HG03175 (cell line): ENCODE measurements around the gene DHRS3.

Source experiments
- ATAC-seq: cut with Tn5 transposase; IDR thresholded peaks from one replicate; pipeline ENCODE4 v1.9.1; 2021; ENCODE audit warnings: mild to moderate bottlenecking, moderate library complexity; ENCODE audit not compliant: unreplicated experiment

Gene DHRS3

DNA sequence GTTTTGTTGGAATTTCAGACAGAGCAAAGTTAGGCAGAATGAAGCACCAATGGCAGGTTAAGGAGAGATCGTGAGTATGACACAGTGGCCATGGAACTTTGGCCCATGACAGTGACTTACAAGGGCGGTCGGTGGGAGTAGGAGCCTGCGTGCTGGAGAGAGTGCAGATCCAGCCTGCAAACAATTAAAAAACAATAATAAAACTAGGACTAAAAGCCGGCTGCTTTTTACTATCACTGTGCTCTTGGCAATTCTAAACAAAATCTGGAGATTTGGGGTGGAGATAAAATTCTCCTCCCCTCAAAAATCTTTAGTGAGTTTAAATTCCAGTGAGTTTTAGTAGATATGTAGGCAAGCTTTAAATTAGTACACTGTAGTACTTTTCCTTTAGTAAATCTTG lies 96.9 kb downstream of the DHRS3 start:
- no peak for ATAC-seq

DNA sequence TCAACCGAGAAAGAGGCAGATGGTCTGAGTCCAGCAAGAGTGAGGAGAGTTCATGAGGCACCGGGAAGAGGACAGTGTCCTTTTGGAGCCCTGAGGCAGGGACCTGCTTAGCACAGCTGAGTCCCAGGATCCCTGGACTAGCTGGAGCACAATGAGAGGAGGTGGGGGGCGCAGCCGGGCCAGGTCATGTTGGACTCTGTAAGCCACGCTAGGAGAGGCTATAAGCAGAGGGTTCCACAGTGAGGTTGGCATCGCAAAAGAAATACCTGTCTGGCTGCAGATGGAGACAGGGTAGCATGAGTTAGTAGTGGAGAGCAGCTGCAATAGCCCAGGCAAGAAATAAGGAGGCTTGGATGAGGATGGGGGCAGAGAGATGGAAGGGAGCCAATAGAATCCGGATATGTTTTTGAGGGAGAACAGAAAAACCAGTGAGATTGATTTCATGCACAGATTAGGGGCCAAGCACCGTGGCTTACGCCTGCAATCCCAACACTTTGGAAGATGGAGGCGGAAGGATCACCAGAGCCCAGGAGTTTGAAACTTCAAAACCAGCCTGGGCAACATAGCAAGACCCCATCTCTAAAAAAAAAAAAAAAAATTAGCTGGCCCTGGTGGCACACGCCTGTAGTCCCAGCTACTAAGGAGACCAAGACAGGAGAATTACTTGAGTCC lies 98.2 kb downstream of the DHRS3 start:
- no peak for ATAC-seq

DNA sequence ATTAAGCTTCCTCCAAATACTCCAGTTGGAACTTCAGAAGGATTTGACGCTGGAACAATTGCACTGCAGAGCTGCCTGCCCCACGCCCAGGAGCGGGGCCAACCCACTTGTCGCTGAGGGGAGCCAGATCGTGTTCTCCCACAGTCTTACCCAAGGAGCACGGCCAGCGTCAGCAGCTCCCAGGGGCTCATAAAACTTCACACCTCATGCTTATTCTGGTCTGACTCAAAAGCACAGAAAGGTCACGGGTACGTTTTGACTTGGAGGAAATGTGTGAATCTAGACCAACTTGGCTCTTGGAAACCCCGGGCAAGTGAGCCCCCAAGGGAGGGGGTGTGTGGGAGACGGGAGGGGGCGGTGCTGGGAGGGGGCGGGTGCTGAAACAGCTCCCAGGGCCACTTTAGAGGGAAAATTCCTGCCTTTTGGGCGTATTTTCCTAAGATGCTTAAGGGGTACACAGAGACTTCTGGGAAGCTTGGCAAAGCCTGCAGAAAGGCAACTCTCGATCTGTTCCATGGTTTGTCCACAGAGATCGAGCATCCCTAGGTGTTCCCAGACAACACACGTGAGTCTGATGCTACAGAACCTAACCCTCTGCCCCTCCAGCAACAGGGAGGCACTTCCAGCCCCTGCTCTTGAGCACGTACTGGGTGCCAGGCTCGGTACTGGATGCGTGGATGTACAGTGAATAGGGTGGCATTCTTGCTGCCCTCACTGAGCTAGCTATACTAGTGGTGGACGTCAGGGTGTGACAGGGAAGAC lies 98.9 kb downstream of the DHRS3 start:
- ATAC-seq: no peak
